ENCODE measurements around the gene PCGF5.

- no peak for TF ChIP-seq POLR2A (IDR thresholded peaks at IDR 0.05; ENCODE audit: low read length)
- TF ChIP-seq GATA1 (IDR thresholded peaks at IDR 0.05; ENCODE audit: low read depth, low read length): no peak
These were observed 19.1 kb upstream of the PCGF5 start for GRCh38 chr10:91201213-91201996.
